Bronchial epithelial cell (primary cell): ENCODE measurements around the gene APP. TPM values are rescaled to one million over a fixed set of nuclear protein-coding genes. Genes with fewer than 3 reads are reported as not detected.

Experiments used
- DNase-seq: peaks from one replicate; pipeline ENCODE4 v3.0.0-alpha.2; 2010; ENCODE audit warnings: low read depth
- FAIRE-seq: peaks from 2 replicates; lab custom pipeline; 2011; peaks lifted over from hg19 to GRCh38; lab: Jason Lieb, UNC
- H3K27me3 ChIP-seq: 2 replicates; pipeline ENCODE4 v1.5.1; 2011; ENCODE audit warnings: low read length; ENCODE audit not compliant: control insufficient read depth, insufficient read depth
- H3K36me3 ChIP-seq: 2 replicates; pipeline ENCODE4 v1.5.1; 2011; ENCODE audit warnings: low read length; ENCODE audit not compliant: control insufficient read depth, insufficient read depth
- H3K4me3 ChIP-seq: 2 replicates; pipeline ENCODE4 v1.5.1; 2011; ENCODE audit warnings: mild to moderate bottlenecking, low read depth, low read length, control low read depth
- CTCF ChIP-seq: IDR thresholded peaks from 2 replicates; pipeline ENCODE4 v1.5.1; 2011; ENCODE audit warnings: mild to moderate bottlenecking, moderate library complexity, low read length, control low read depth, inconsistent platforms; ENCODE audit not compliant: insufficient read depth, severe bottlenecking
- total RNA-seq: library from RNA; depleted of rRNA; stranded (reverse); fragments of >200 nt; gene quantifications from 2 replicates; pipeline ENCODE4 v1.2.1, GENCODE V29; 2014

The APP gene
- total RNA-seq, 1 donor from 2014 or later, result 745 TPM

- no peak for TF ChIP-seq CTCF
- Histone ChIP-seq H3K36me3 (peaks cover 6% of the 10 kb centered on the region), H3K27me3 (no peaks in the 10 kb centered on the region), H3K4me3 (no peak overlapping the region)
- DNase-seq (no peak), FAIRE-seq (no peak)
These were observed 181.8 kb downstream of the APP start for GRCh38 chr21:25988738-25989137.

GRCh38 chr21:25987531-25987930 is 183.0 kb downstream of the APP start:
- FAIRE-seq (no peak), DNase-seq (no peak)
- Histone ChIP-seq H3K27me3 (no peaks in the 10 kb centered on the region), H3K36me3 (peaks cover 5% of the 10 kb centered on the region), H3K4me3 (no peak overlapping the region)
- no peak for TF ChIP-seq CTCF

- DNase-seq (no peak), FAIRE-seq (no peak)
- Histone ChIP-seq H3K4me3 (no peak overlapping the region), H3K27me3 (no peaks in the 10 kb centered on the region), H3K36me3 (peaks cover 5% of the 10 kb centered on the region)
- TF ChIP-seq CTCF, result no peak
These were observed 183.6 kb downstream of the APP start for GRCh38 chr21:25986928-25987327.

GRCh38 chr21:25985990-25986389 is 184.6 kb downstream of the APP start:
- TF ChIP-seq CTCF, result no peak
- H3K4me3 ChIP-seq, result no peak overlapping the region
- no peaks in the 10 kb centered on the region for H3K27me3 ChIP-seq
- FAIRE-seq, result no peak
- H3K36me3 ChIP-seq, result peaks cover 5% of the 10 kb centered on the region
- DNase-seq, result no peak

- no peak for FAIRE-seq
- no peak for TF ChIP-seq CTCF
- DNase-seq, result no peak
- Histone ChIP-seq H3K4me3 (no peak overlapping the region), H3K36me3 (peaks cover 8% of the 10 kb centered on the region), H3K27me3 (no peaks in the 10 kb centered on the region)
These were observed 186.0 kb downstream of the APP start for GRCh38 chr21:25984538-25984937.

- no peak for TF ChIP-seq CTCF
- no peak overlapping the region for H3K4me3 ChIP-seq
These were observed 186.8 kb downstream of the APP start for GRCh38 chr21:25983745-25984144.

More at GRCh38 chr21:25983745-25984144, 186.8 kb downstream of the APP start:
- Histone ChIP-seq H3K27me3 (no peaks in the 10 kb centered on the region), H3K36me3 (peaks cover 8% of the 10 kb centered on the region)
- FAIRE-seq (no peak), DNase-seq (no peak)
